Measurements from ENCODE around the gene HEXD. TPM values are rescaled to one million over a fixed set of nuclear protein-coding genes. Genes with fewer than 3 reads are reported as not detected.

HEXD gene
- total and polyA plus RNA-seq, 10 of the 15 experiments (the other 5 are each of a cell fraction or from before 2014, with no cell fraction given): 1.6 to 24.2 (median 7.0) TPM

GRCh38 chr17:82429824-82430223 lies 11.7 kb downstream of the HEXD start:
- H3K9me3 ChIP-seq (replicated peaks; ENCODE audit: control insufficient read depth, insufficient read depth, low read length): no peaks in the 10 kb centered on the region
- no peak overlapping the region for H2AFZ ChIP-seq (ENCODE audit: control insufficient read depth, low read depth, low read length)
- intact Hi-C loops (cut with micrococcal nuclease; ENCODE audit: unreplicated experiment): no loop called here
- no peaks in the 10 kb centered on the region for H4K20me1 ChIP-seq (ENCODE audit: control insufficient read depth, insufficient read depth)
- POLR2A ChIA-PET: no interaction called here
- CTCF ChIA-PET: no interaction called here
- no peaks in the 10 kb centered on the region for H3K79me2 ChIP-seq (ENCODE audit: control insufficient read depth, insufficient read depth, low read length)
- H3K27ac ChIP-seq (ENCODE audit: control insufficient read depth, insufficient read depth): no peak overlapping the region
- ATAC-seq: no peak; the same call in 2 of the 3 replicates
- no TSS peak for BruUV-seq (replicated peaks)
- peaks cover 3% of the 10 kb centered on the region for H3K4me1 ChIP-seq (ENCODE audit: control insufficient read depth, insufficient read depth, low read length)
- WGBS (ENCODE audit: insufficient coverage, insufficient replicate concordance, low lambda C conversion rate, missing lambda C conversion rate): 26% methylated on average over 7 of the region's 7 CpGs
- no peak for TF ChIP-seq PBX3 (IDR thresholded peaks at IDR 0.05; ENCODE audit: insufficient replicate concordance, low read depth, low read length)
- TF ChIP-seq NFYA (IDR thresholded peaks at IDR 0.05; ENCODE audit: borderline replicate concordance, low read depth, low read length): no peak
- TF ChIP-seq SMAD5 (IDR thresholded peaks at IDR 0.05; ENCODE audit: low read depth): no peak
- TF ChIP-seq HCFC1 (IDR thresholded peaks at IDR 0.05; ENCODE audit: low read length): no peak
- TF ChIP-seq ZBTB40 (IDR thresholded peaks at IDR 0.05; ENCODE audit: borderline replicate concordance): no peak
- no peak for TF ChIP-seq RAD21 (IDR thresholded peaks at IDR 0.05; ENCODE audit: insufficient read depth, low read depth, low read length)
- TF ChIP-seq SUZ12 (IDR thresholded peaks at IDR 0.05; ENCODE audit: unreplicated experiment): no peak
- TF ChIP-seq LARP7 (IDR thresholded peaks at IDR 0.05): no peak
- H3K27me3 ChIP-seq (replicated peaks in 1 of 2; ENCODE audit: control insufficient read depth in 2 of 2, insufficient read depth in 2 of 2, low read length in 1 of 2): no peaks in the 10 kb centered on the region
- SMC1A ChIA-PET (ENCODE audit: uncharacterized antibody, unreplicated experiment): no interaction called here
- in situ Hi-C loops (cut with MboI): no loop called here
- H3K4me3 ChIP-seq: no peak overlapping the region
- H3K9ac ChIP-seq (ENCODE audit: control insufficient read depth, insufficient read depth, low read length): no peak overlapping the region
- no peak overlapping the region for H3K4me2 ChIP-seq (ENCODE audit: control insufficient read depth, insufficient read depth)
- no peak for FAIRE-seq
- RAD21 ChIA-PET (ENCODE audit: unreplicated experiment): no interaction called here
- no peaks in the 10 kb centered on the region for H3K36me3 ChIP-seq (ENCODE audit: control insufficient read depth in 2 of 2, insufficient read depth in 2 of 2, low read length in 1 of 2)
- no peak for DNase-seq (ENCODE audit: low read depth, low spot score)

All from GM12878 (cell line).